Panc1 (cell line): ENCODE measurements around the gene TGFBI.

Experiments
- CTCF ChIP-seq: fragments of 450-650 bp; IDR thresholded peaks from 2 replicates; pipeline ENCODE4 v1.5.1; 2017; ENCODE audit warnings: mild to moderate bottlenecking
- SIN3A ChIP-seq: IDR thresholded peaks from 2 replicates; pipeline ENCODE4 v1.6.1; 2012; ENCODE audit warnings: low read depth, mild to moderate bottlenecking, low read length, moderate library complexity, borderline replicate concordance; ENCODE audit not compliant: insufficient read depth

GRCh38 chr5:136038635-136039034 is 9.8 kb downstream of the TGFBI start:
- TF ChIP-seq SIN3A (no peak), CTCF (no peak)
